ENCODE data around the gene KPNB1.

KPNB1 gene

GRCh38 chr17:47711366-47712099 is 61.8 kb downstream of the KPNB1 start:
- DNase-seq (ENCODE audit: low spot score), result no peak

GRCh38 chr17:47712330-47713023 is 62.8 kb downstream of the KPNB1 start:
- DNase-seq (ENCODE audit: low spot score), result no peak

- DNase-seq (ENCODE audit: low spot score), result no peak
Observed at GRCh38 chr17:47713980-47714700, 64.4 kb downstream of the KPNB1 start.

- no peak for DNase-seq (ENCODE audit: low spot score)
Observed at GRCh38 chr17:47714773-47715396, 65.2 kb downstream of the KPNB1 start.

GRCh38 chr17:47715669-47716325 is 66.1 kb downstream of the KPNB1 start:
- no peak for DNase-seq (ENCODE audit: low spot score)

GRCh38 chr17:47716375-47716774 is 66.7 kb downstream of the KPNB1 start:
- DNase-seq (ENCODE audit: low spot score), result no peak

GRCh38 chr17:47717261-47717697 is 67.6 kb downstream of the KPNB1 start:
- DNase-seq (ENCODE audit: low spot score), result no peak

GRCh38 chr17:47717979-47718621 is 68.4 kb downstream of the KPNB1 start:
- DNase-seq (ENCODE audit: low spot score), result peak; percentile 63

GRCh38 chr17:47718634-47719405 is 69.1 kb downstream of the KPNB1 start:
- DNase-seq (ENCODE audit: low spot score), result no peak

- DNase-seq (ENCODE audit: low spot score), result peak; percentile 23
Observed at GRCh38 chr17:47719411-47720152, 69.9 kb downstream of the KPNB1 start.

- DNase-seq (ENCODE audit: low spot score), result no peak
Observed at GRCh38 chr17:47720196-47720595, 70.5 kb downstream of the KPNB1 start.

GRCh38 chr17:47720754-47721533 is 71.2 kb downstream of the KPNB1 start:
- DNase-seq (ENCODE audit: low spot score), result peak; percentile 41

GRCh38 chr17:47721725-47722124 is 72.0 kb downstream of the KPNB1 start:
- no peak for DNase-seq (ENCODE audit: low spot score)

- DNase-seq (ENCODE audit: low spot score), result no peak
Observed at GRCh38 chr17:47724705-47725104, 75.0 kb downstream of the KPNB1 start.

GRCh38 chr17:47725446-47726111 is 75.9 kb downstream of the KPNB1 start:
- DNase-seq (ENCODE audit: low spot score), result no peak

GRCh38 chr17:47726796-47727703 is 77.3 kb downstream of the KPNB1 start:
- DNase-seq (ENCODE audit: low spot score), result no peak

- DNase-seq (ENCODE audit: low spot score), result no peak
Observed at GRCh38 chr17:47727704-47728036, 78.0 kb downstream of the KPNB1 start.

Data from kidney tubule cell (primary cell).